GM23338 (cell line): ENCODE data around the gene R3HDM1.

Experiments used
- CREB1 ChIP-seq: fragments of 250-450 bp; sonication (Bioruptor Pico); IDR thresholded peaks from 2 replicates; pipeline ENCODE4 v1.5.0; 2020; ENCODE audit warnings: low read depth, mild to moderate bottlenecking, moderate library complexity
- EZH2 ChIP-seq: fragments of 200-600 bp; sonication (generic); IDR thresholded peaks from one replicate; pipeline ENCODE4 v1.8.0; 2017; ENCODE audit warnings: antibody characterized with exemption, mild to moderate bottlenecking, low read depth; ENCODE audit not compliant: unreplicated experiment
- POLR2AphosphoS5 ChIP-seq: IDR thresholded peaks from 2 replicates; pipeline ENCODE4 v1.6.1; 2016; ENCODE audit warnings: antibody characterized with exemption, low read depth
- TF ChIP-seq, protein P1 (sequence below), 2 experiments: fragments of 200-600 bp in 1 of 2; sonication (generic) in 1 of 2; conservative IDR thresholded peaks; 2 replicates each; pipeline versions ENCODE4 v1.5.1 to v1.6.1; 2016 to 2017; ENCODE audit warnings: antibody characterized with exemption in 2 of 2, low read depth in 2 of 2, mild to moderate bottlenecking in 2 of 2, moderate library complexity in 1 of 2
- TF ChIP-seq, protein P2 (sequence below): IDR thresholded peaks from one replicate; pipeline ENCODE4 v1.6.1; 2018; ENCODE audit warnings: antibody characterized with exemption; ENCODE audit not compliant: unreplicated experiment
- TF ChIP-seq, protein P3 (sequence below): IDR thresholded peaks from 2 replicates; pipeline ENCODE4 v1.6.1; 2016; ENCODE audit warnings: antibody characterized with exemption

DNA sequence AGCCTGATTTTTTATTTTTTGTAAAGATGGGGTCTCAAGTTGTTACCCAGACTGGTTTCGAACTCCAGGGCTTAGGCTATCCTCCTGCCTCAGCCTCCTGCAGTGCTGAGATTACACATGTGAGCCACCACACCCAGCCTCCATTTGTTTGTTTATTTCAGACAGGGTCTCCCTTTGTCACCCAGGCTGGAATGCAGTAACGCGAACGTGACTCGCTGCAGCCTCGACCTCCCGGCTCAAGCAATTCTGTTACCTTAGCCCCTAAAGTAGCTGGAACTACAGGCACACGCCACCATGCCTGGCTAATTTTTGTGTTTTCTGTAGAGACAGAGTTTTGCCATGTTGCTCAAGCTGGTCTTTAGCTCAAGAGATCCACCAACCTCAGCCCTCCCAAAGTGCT lies 237.6 kb downstream of the R3HDM1 start:
- TF ChIP-seq, protein P1, sequence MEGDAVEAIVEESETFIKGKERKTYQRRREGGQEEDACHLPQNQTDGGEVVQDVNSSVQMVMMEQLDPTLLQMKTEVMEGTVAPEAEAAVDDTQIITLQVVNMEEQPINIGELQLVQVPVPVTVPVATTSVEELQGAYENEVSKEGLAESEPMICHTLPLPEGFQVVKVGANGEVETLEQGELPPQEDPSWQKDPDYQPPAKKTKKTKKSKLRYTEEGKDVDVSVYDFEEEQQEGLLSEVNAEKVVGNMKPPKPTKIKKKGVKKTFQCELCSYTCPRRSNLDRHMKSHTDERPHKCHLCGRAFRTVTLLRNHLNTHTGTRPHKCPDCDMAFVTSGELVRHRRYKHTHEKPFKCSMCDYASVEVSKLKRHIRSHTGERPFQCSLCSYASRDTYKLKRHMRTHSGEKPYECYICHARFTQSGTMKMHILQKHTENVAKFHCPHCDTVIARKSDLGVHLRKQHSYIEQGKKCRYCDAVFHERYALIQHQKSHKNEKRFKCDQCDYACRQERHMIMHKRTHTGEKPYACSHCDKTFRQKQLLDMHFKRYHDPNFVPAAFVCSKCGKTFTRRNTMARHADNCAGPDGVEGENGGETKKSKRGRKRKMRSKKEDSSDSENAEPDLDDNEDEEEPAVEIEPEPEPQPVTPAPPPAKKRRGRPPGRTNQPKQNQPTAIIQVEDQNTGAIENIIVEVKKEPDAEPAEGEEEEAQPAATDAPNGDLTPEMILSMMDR (conservative IDR thresholded peaks at IDR 0.05; ENCODE audit: low read depth in 2 of 2): no peak
- no peak for TF ChIP-seq POLR2AphosphoS5
- TF ChIP-seq, protein P2, sequence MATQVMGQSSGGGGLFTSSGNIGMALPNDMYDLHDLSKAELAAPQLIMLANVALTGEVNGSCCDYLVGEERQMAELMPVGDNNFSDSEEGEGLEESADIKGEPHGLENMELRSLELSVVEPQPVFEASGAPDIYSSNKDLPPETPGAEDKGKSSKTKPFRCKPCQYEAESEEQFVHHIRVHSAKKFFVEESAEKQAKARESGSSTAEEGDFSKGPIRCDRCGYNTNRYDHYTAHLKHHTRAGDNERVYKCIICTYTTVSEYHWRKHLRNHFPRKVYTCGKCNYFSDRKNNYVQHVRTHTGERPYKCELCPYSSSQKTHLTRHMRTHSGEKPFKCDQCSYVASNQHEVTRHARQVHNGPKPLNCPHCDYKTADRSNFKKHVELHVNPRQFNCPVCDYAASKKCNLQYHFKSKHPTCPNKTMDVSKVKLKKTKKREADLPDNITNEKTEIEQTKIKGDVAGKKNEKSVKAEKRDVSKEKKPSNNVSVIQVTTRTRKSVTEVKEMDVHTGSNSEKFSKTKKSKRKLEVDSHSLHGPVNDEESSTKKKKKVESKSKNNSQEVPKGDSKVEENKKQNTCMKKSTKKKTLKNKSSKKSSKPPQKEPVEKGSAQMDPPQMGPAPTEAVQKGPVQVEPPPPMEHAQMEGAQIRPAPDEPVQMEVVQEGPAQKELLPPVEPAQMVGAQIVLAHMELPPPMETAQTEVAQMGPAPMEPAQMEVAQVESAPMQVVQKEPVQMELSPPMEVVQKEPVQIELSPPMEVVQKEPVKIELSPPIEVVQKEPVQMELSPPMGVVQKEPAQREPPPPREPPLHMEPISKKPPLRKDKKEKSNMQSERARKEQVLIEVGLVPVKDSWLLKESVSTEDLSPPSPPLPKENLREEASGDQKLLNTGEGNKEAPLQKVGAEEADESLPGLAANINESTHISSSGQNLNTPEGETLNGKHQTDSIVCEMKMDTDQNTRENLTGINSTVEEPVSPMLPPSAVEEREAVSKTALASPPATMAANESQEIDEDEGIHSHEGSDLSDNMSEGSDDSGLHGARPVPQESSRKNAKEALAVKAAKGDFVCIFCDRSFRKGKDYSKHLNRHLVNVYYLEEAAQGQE: no peak
- no peak for TF ChIP-seq CREB1 (CRISPR knock-in tag)
- no peak for TF ChIP-seq EZH2
- TF ChIP-seq, protein P3, sequence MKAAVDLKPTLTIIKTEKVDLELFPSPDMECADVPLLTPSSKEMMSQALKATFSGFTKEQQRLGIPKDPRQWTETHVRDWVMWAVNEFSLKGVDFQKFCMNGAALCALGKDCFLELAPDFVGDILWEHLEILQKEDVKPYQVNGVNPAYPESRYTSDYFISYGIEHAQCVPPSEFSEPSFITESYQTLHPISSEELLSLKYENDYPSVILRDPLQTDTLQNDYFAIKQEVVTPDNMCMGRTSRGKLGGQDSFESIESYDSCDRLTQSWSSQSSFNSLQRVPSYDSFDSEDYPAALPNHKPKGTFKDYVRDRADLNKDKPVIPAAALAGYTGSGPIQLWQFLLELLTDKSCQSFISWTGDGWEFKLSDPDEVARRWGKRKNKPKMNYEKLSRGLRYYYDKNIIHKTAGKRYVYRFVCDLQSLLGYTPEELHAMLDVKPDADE: no peak
